ENCODE measurements around the gene SMR3A. TPM values are rescaled to one million over a fixed set of nuclear protein-coding genes. Genes with fewer than 3 reads are reported as not detected.

SMR3A gene
- total RNA-seq, 1 donor from 2014 or later, result not detected

DNA sequence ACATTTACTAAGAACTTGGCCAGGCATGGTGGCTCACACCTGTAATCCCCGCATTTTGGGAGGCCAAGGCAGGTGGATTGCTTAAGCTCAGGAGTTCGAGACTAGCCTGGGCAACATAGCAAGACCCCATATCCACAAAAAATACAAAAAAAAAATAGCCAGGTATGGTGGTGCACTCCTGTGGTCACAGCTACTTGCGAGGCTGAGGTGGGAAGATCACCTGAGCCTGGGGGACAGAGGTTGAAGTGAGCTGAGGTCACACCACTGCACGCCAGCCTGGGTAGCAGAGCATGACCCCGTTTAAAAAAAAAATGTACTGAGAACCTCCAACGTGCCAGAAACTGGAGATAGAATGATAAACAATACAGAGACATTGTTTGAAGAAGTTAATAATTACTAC is 45.2 kb downstream of the SMR3A start:
- Mint-ChIP-seq H3K9me3 (ENCODE audit: unreplicated experiment) (no peaks in the 10 kb centered on the region), H3K4me1 (ENCODE audit: low read depth, unreplicated experiment) (no peaks in the 10 kb centered on the region), H3K36me3 (ENCODE audit: unreplicated experiment) (no peaks in the 10 kb centered on the region), H3K4me3 (ENCODE audit: unreplicated experiment) (no peak overlapping the region), H3K27me3 (ENCODE audit: unreplicated experiment) (no peaks in the 10 kb centered on the region), H3K27ac (ENCODE audit: unreplicated experiment) (no peak overlapping the region)
- no peak for DNase-seq
- TF ChIP-seq, protein P1, sequence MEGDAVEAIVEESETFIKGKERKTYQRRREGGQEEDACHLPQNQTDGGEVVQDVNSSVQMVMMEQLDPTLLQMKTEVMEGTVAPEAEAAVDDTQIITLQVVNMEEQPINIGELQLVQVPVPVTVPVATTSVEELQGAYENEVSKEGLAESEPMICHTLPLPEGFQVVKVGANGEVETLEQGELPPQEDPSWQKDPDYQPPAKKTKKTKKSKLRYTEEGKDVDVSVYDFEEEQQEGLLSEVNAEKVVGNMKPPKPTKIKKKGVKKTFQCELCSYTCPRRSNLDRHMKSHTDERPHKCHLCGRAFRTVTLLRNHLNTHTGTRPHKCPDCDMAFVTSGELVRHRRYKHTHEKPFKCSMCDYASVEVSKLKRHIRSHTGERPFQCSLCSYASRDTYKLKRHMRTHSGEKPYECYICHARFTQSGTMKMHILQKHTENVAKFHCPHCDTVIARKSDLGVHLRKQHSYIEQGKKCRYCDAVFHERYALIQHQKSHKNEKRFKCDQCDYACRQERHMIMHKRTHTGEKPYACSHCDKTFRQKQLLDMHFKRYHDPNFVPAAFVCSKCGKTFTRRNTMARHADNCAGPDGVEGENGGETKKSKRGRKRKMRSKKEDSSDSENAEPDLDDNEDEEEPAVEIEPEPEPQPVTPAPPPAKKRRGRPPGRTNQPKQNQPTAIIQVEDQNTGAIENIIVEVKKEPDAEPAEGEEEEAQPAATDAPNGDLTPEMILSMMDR (IDR thresholded peaks at IDR 0.05; ENCODE audit: partially characterized antibody, unreplicated experiment), result no peak

Other genes with a start within 250 kb of the SMR3A start
- not detected for gene PRR27, start 206.5 kb upstream of the SMR3A start, total RNA-seq (ENCODE audit: unreplicated experiment)
- gene ODAM, start 165.0 kb upstream of the SMR3A start, total RNA-seq (ENCODE audit: unreplicated experiment), result not detected
- not detected for gene FDCSP, start 134.6 kb upstream of the SMR3A start, total RNA-seq (ENCODE audit: unreplicated experiment)
- not detected for gene CSN3, start 118.2 kb upstream of the SMR3A start, total RNA-seq (ENCODE audit: unreplicated experiment)
- gene CABS1, start 25.8 kb upstream of the SMR3A start, total RNA-seq (ENCODE audit: unreplicated experiment), result not detected
- not detected for gene SMR3B, start 22.4 kb downstream of the SMR3A start, total RNA-seq (ENCODE audit: unreplicated experiment)
- gene OPRPN, start 37.2 kb downstream of the SMR3A start, total RNA-seq (ENCODE audit: unreplicated experiment), result not detected
- gene MUC7, start 111.4 kb downstream of the SMR3A start, total RNA-seq (ENCODE audit: unreplicated experiment), result not detected
- gene AMTN, start 157.8 kb downstream of the SMR3A start, total RNA-seq (ENCODE audit: unreplicated experiment), result not detected
- gene AMBN, start 231.5 kb downstream of the SMR3A start, total RNA-seq (ENCODE audit: unreplicated experiment), result not detected